ENCODE results near the gene EIF3L. TPM values are rescaled to one million over a fixed set of nuclear protein-coding genes. Genes with fewer than 3 reads are reported as not detected.

EIF3L gene
- total RNA-seq, 1 donor from 2014 or later, result 255 TPM

- DNase-seq (ENCODE audit: low spot score), result no peak
- intact Hi-C loops (cut with DNase I), result no loop called here
These were observed 7.0 kb upstream of the EIF3L start for GRCh38 chr22:37842015-37842793.

- intact Hi-C loops (cut with DNase I), result no loop called here
- no peak for DNase-seq (ENCODE audit: low spot score)
These were observed 5.5 kb upstream of the EIF3L start for GRCh38 chr22:37843741-37844089.

- no peak for DNase-seq (ENCODE audit: low spot score)
- intact Hi-C loops (cut with DNase I), result loop anchor here (5.0 kb wide), 1 partner anchor 38 kb away; the partner anchor contains the start of gene GCAT
These were observed 4.3 kb upstream of the EIF3L start for GRCh38 chr22:37844904-37845329.

- no peak for DNase-seq (ENCODE audit: low spot score)
- intact Hi-C loops (cut with DNase I), result loop anchor here (5.0 kb wide), 1 partner anchor 39 kb away; the partner anchor contains the start of gene GCAT
These were observed 2.8 kb upstream of the EIF3L start for GRCh38 chr22:37846433-37846832.

- DNase-seq (ENCODE audit: low spot score), result no peak
- intact Hi-C loops (cut with DNase I), result loop anchor here (5.0 kb wide), 1 partner anchor 41 kb away; the partner anchor contains the start of gene GCAT
These were observed 581 bp upstream of the EIF3L start for GRCh38 chr22:37848587-37849088.

GRCh38 chr22:37850801-37851200, 1.6 kb downstream of the EIF3L start:
- intact Hi-C loops (cut with DNase I), result no loop called here
- no peak for DNase-seq (ENCODE audit: low spot score)

GRCh38 chr22:37852418-37852817, 3.2 kb downstream of the EIF3L start:
- DNase-seq (ENCODE audit: low spot score), result no peak
- intact Hi-C loops (cut with DNase I), result no loop called here

GRCh38 chr22:37854946-37855345, 5.7 kb downstream of the EIF3L start:
- DNase-seq (ENCODE audit: low spot score), result no peak
- intact Hi-C loops (cut with DNase I), result no loop called here

GRCh38 chr22:37855462-37855861, 6.2 kb downstream of the EIF3L start:
- no peak for DNase-seq (ENCODE audit: low spot score)
- intact Hi-C loops (cut with DNase I), result no loop called here

- no peak for DNase-seq (ENCODE audit: low spot score)
- intact Hi-C loops (cut with DNase I), result no loop called here
These were observed 11.7 kb downstream of the EIF3L start for GRCh38 chr22:37860796-37861421.

GRCh38 chr22:37862570-37863325, 13.5 kb downstream of the EIF3L start:
- no peak for DNase-seq (ENCODE audit: low spot score)

GRCh38 chr22:37865510-37865909, 16.3 kb downstream of the EIF3L start:
- intact Hi-C loops (cut with DNase I), result no loop called here
- DNase-seq (ENCODE audit: low spot score), result no peak

More at GRCh38 chr22:37862570-37863325, 13.5 kb downstream of the EIF3L start:
- intact Hi-C loops (cut with DNase I), result loop anchor here (1.0 kb wide), 1 partner anchor 45 kb away; no protein-coding TSS in a partner anchor

- no peak for DNase-seq (ENCODE audit: low spot score)
- intact Hi-C loops (cut with DNase I), result no loop called here
These were observed 21.1 kb downstream of the EIF3L start for GRCh38 chr22:37870273-37870672.

- intact Hi-C loops (cut with DNase I), result no loop called here
- peak; percentile 3 for DNase-seq (ENCODE audit: low spot score)
These were observed 31.6 kb downstream of the EIF3L start for GRCh38 chr22:37880668-37881440.

GRCh38 chr22:37884420-37884819, 35.2 kb downstream of the EIF3L start:
- DNase-seq (ENCODE audit: low spot score), result no peak
- intact Hi-C loops (cut with DNase I), result no loop called here

GRCh38 chr22:37887584-37888378, 38.6 kb downstream of the EIF3L start:
- intact Hi-C loops (cut with DNase I), result loop anchor here (5.0 kb wide), 2 partner anchors 45 to 80 kb away; no protein-coding TSS in a partner anchor
- no peak for DNase-seq (ENCODE audit: low spot score)

GRCh38 chr22:37891926-37892325, 42.7 kb downstream of the EIF3L start:
- no peak for DNase-seq (ENCODE audit: low spot score)
- intact Hi-C loops (cut with DNase I), result no loop called here

- intact Hi-C loops (cut with DNase I), result no loop called here
These were observed 43.5 kb downstream of the EIF3L start for GRCh38 chr22:37892566-37893335.

More at GRCh38 chr22:37892566-37893335, 43.5 kb downstream of the EIF3L start:
- DNase-seq (ENCODE audit: low spot score), result peak; percentile 85
